ENCODE results near the gene NKPD1. TPM values are rescaled to one million over a fixed set of nuclear protein-coding genes. Genes with fewer than 3 reads are reported as not detected.

NKPD1 gene
- total RNA-seq, 2 donors from 2014 or later = 0.08 to 0.15 TPM

Other genes with a start within 250 kb of the NKPD1 start
- 10 to 100 TPM in 1 of 2 donors, 1 to 10 TPM in 1; 2.8 to 23.8 TPM for gene APOC1, start 246.4 kb downstream of the NKPD1 start, total RNA-seq
- gene APOC4, start 218.7 kb downstream of the NKPD1 start, total RNA-seq = not detected
- 1 to 10 TPM in 1 of 2 donors, not detected in 1; 4.4 TPM for gene APOC2, start 214.9 kb downstream of the NKPD1 start, total RNA-seq
- gene CLPTM1, start 205.6 kb downstream of the NKPD1 start, total RNA-seq = 100 to 1,000 TPM; 113 to 129 TPM
- 10 to 100 TPM; 11.8 to 40.9 TPM for gene RELB, start 159.5 kb downstream of the NKPD1 start, total RNA-seq
- gene CLASRP, start 121.9 kb downstream of the NKPD1 start, total RNA-seq = 10 to 100 TPM; 65.3 to 92.8 TPM
- gene ZNF296, start 84.5 kb downstream of the NKPD1 start, total RNA-seq = 1 to 10 TPM; 4.0 to 6.1 TPM
- 10 to 100 TPM; 18.1 to 22.8 TPM for gene GEMIN7, start 81.7 kb downstream of the NKPD1 start, total RNA-seq
- 10 to 100 TPM; 31.6 to 33.1 TPM for gene PPP1R37, start 67.8 kb downstream of the NKPD1 start, total RNA-seq
- gene TRAPPC6A, start 17.3 kb upstream of the NKPD1 start, total RNA-seq = 10 to 100 TPM; 45.0 to 46.9 TPM
- 10 to 100 TPM; 11.2 to 13.5 TPM for gene BLOC1S3, start 17.8 kb upstream of the NKPD1 start, total RNA-seq
- 1 to 10 TPM; 1.3 to 1.4 TPM for gene EXOC3L2, start 84.4 kb upstream of the NKPD1 start, total RNA-seq
- 10 to 100 TPM; 18.0 to 24.7 TPM for gene MARK4, start 90.3 kb upstream of the NKPD1 start, total RNA-seq
- under 1 TPM in 1 of 2 donors, not detected in 1; 0.50 TPM for gene CKM, start 161.9 kb upstream of the NKPD1 start, total RNA-seq
- gene KLC3, start 179.8 kb upstream of the NKPD1 start, total RNA-seq = not detected
- gene ERCC2, start 209.6 kb upstream of the NKPD1 start, total RNA-seq = 10 to 100 TPM in 1 of 2 donors, 1 to 10 TPM in 1; 8.7 to 13.4 TPM
- gene PPP1R13L, start 244.1 kb upstream of the NKPD1 start, total RNA-seq = 10 to 100 TPM; 34.1 to 35.0 TPM
- 1 to 10 TPM; 3.0 to 3.2 TPM for gene POLR1G, start 245.7 kb upstream of the NKPD1 start, total RNA-seq